ES-I3 (cell line): ENCODE measurements around the gene ST6GALNAC1.

Source experiments
- H3K36me3 ChIP-seq: 2 replicates; pipeline ENCODE4 v1.6.1; 2013; ENCODE audit warnings: mild to moderate bottlenecking, low read length, control low read depth, moderate library complexity; ENCODE audit not compliant: insufficient read depth
- H3K4me1 ChIP-seq: 2 replicates; pipeline ENCODE4 v1.6.1; 2013; ENCODE audit warnings: mild to moderate bottlenecking, control low read depth, low read length; ENCODE audit not compliant: insufficient read depth
- H3K9ac ChIP-seq: 2 replicates; pipeline ENCODE4 v1.6.1; 2013; ENCODE audit warnings: low read depth, mild to moderate bottlenecking, low read length, moderate library complexity
- H3K9me3 ChIP-seq: 2 replicates; pipeline ENCODE4 v1.6.1; 2013; ENCODE audit warnings: mild to moderate bottlenecking, low read length, moderate library complexity; ENCODE audit not compliant: control insufficient read depth, insufficient read depth

ST6GALNAC1 gene, protein sequence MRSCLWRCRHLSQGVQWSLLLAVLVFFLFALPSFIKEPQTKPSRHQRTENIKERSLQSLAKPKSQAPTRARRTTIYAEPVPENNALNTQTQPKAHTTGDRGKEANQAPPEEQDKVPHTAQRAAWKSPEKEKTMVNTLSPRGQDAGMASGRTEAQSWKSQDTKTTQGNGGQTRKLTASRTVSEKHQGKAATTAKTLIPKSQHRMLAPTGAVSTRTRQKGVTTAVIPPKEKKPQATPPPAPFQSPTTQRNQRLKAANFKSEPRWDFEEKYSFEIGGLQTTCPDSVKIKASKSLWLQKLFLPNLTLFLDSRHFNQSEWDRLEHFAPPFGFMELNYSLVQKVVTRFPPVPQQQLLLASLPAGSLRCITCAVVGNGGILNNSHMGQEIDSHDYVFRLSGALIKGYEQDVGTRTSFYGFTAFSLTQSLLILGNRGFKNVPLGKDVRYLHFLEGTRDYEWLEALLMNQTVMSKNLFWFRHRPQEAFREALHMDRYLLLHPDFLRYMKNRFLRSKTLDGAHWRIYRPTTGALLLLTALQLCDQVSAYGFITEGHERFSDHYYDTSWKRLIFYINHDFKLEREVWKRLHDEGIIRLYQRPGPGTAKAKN

DNA sequence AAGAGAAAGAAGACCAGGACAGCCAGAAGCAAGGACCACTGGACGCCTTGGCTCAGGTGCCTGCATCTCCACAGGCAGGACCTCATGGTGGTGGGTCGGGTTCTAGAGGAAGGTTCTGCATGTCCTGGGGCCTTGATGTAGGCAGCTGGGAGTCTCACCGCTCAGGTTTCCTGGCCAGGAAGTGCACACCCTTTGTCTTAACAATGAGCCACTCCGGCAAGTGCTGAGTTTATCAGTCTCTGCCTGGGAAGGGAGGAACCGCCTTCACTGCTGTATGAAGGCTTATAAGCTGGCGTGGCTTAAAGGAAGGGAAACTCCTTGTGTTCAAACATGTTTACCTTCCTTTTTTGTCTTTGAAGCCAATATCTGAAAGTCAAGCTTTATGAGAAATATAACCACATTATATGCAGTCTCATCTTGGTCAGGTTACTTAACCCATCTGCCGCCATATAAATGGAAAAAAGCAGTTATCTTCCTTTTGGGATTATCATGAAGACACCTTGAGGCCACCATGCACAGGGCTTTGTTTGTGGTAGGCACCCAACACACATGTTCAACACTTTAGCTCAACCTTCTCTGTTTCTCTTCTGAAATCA lies at the start of gene ST6GALNAC1:
ST6GALNAC1 (minus strand) TSS at position 205 of the 596 bp plus-strand sequence; CDS start at position 86, 119 bp downstream.
- Histone ChIP-seq H3K4me1 (peaks cover 12% of the 10 kb centered on the region), H3K9ac (no peak within 1 kb of the TSS), H3K36me3 (no peaks in the 10 kb centered on the region), H3K9me3 (no peaks in the 10 kb centered on the region)

DNA sequence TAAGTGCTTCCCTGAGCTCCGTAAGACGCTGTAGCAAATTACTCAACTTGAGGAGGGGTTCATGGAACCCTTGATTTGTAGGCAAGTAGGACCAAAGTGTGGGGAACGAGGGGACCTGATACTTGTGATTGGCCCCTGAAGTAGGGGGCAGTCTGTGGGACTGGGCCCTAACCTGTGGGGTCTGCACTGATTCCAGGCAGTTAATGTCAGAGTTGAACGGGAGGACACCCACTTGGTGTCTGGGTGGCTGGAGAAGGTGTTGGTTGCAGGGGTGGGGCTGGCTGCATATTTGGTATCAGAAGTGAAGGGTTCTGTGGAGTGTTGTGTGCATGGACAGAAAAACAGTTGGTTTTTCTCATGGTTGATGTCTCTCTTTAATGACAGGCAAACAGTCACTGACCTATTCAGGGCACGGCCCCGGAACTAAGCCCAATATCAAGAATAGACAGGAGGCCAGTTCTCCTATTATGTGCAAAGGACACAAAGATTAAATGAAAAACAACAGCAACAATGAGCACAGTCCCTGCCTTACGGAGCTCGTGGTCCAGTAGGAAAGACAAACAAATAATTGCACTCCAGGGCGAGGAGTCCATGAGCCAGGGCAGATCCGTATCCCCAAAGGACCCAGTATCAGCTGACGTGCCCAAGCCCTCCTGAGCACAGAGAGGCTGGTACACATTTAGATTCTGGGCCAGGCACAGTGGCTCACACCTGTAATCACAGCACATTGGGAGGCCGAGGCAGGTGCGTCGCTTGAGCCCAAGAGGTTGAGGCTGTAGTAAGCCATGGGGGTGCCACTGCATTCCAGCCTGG lies 48.0 kb upstream of the ST6GALNAC1 start:
- Histone ChIP-seq H3K9me3 (no peaks in the 10 kb centered on the region), H3K4me1 (no peaks in the 10 kb centered on the region; the same call in 1 of the 2 replicates), H3K9ac (no peak overlapping the region), H3K36me3 (no peaks in the 10 kb centered on the region)

DNA sequence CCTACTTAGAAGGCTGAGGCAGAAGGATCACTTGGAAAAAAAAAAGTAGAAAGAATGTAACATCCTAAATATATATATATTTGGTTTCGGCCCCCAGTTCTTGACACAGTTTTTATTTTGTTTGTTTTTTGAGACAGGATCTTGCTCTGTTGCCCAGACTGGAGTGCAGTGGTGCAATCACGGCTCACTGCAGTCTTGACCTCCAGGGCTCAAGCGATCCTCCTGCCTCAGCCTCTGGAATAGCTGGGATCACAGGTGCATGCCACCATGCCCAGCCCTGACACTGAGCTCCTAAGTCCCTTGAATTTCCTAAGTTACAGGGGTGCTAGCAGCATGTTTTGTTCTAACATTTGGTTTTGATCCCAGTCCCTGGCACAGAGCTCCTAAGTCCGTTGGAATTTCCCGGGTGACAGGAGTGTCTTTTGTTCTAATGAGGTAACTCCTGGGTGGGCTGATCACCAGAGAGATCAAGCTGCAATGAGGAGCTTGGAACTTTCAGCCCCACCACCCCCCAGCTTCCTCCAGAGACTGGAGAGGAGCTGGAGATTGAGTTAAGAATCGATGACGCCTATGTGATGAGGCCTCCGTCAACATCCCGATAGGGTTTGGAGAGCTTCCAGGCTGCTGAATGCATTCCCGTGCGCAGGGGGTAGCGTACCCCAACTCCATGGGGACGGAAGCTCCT lies 47.2 kb upstream of the ST6GALNAC1 start:
- no peaks in the 10 kb centered on the region; the same call in 1 of the 2 replicates for H3K4me1 ChIP-seq

DNA sequence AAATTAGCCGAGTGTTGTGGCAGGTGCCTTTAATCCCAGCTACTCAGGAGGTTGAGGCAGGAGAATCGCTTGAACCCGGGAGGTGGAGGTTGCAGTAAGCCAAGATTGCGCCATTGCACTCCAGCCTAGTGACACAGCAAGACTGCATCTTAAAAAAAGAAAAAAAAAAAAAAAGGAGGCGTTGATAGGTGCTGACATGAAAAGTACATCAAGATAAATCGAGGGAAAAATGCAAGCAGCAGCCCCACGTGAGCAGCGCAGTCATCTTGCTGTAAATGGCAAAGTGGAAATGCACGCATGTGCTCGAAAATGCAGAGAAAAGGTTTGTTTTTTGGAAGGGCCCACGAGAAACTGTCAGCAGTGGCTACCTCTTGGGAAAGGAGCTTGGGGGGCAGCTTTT lies 46.3 kb upstream of the ST6GALNAC1 start:
- H3K4me1 ChIP-seq: no peaks in the 10 kb centered on the region; the same call in 1 of the 2 replicates
- H3K9me3 ChIP-seq: no peaks in the 10 kb centered on the region
- no peaks in the 10 kb centered on the region for H3K36me3 ChIP-seq
- no peak overlapping the region for H3K9ac ChIP-seq

More for the DNA sequence above, 47.2 kb upstream of the ST6GALNAC1 start:
- Histone ChIP-seq H3K36me3 (no peaks in the 10 kb centered on the region), H3K9me3 (no peaks in the 10 kb centered on the region), H3K9ac (no peak overlapping the region)

DNA sequence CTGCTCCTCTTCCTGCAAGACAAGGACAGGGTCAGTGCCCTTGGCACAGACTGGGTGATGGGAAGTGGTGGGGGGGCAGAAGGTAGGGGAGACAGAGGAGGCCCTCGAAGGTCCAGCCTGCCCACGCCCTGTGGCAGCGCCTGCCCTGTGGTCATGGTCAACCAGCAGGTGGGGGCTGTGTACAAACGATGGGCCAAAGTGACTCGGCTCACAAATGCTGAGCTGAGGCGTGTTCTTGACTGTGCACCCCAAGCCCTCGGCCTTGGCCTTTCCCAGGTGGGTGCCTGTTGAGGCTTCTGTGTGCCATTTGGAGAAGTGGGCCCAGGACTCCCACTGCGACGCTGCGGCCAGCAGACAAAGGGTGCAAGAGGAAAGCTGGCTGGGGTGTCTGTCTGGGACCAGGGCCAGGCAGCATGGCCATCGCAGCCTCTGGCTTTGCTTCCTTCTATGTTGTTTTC lies 44.6 kb upstream of the ST6GALNAC1 start:
- Histone ChIP-seq H3K4me1 (peaks cover 5% of the 10 kb centered on the region), H3K9ac (no peak overlapping the region)

DNA sequence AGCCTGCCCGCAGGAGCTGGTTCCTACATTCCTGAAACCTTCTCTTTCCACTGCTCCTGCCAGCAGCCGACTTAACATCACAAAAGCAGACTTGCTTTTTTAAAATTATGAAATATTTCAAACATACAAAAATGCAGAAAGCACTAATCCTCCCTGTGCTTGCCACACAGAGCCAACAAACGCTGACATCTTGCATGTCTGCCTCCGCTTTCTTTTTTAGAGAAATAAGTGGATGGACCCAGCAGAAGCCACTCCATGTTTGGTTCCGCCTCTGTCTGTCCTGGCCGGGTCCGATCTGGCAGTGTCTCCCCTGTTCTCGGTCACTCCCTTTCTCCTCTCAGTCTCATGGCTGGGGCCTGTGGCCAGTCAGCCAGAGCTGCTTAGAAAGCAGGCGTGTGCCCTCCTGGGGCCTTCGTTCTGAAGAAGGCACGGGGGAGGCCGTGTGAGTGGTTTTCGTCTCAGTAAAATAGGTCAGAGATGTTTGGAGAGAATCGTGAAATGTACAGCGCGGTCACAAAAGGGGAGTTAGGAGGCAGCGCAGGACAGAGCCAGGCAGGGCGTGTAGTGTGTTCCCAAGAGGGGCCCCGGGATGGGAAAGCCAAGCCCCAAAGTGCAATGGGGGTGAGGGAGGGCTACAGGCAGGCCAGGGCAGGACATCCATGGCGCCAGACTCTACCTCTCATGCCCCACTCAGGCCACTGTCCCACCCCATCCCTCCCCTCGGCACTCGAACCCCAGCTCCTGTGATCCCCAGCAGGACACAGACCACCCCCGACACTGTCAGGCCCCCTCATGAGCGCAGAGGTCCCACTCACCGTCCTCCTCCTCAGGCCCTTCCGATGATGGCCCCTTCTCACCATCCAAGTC lies 44.0 kb upstream of the ST6GALNAC1 start:
- H3K9me3 ChIP-seq: no peaks in the 10 kb centered on the region
- peaks cover 8% of the 10 kb centered on the region for H3K4me1 ChIP-seq
- no peak overlapping the region for H3K9ac ChIP-seq
- H3K36me3 ChIP-seq: no peaks in the 10 kb centered on the region

More for the DNA sequence above, 44.6 kb upstream of the ST6GALNAC1 start:
- Histone ChIP-seq H3K36me3 (no peaks in the 10 kb centered on the region), H3K9me3 (no peaks in the 10 kb centered on the region)

DNA sequence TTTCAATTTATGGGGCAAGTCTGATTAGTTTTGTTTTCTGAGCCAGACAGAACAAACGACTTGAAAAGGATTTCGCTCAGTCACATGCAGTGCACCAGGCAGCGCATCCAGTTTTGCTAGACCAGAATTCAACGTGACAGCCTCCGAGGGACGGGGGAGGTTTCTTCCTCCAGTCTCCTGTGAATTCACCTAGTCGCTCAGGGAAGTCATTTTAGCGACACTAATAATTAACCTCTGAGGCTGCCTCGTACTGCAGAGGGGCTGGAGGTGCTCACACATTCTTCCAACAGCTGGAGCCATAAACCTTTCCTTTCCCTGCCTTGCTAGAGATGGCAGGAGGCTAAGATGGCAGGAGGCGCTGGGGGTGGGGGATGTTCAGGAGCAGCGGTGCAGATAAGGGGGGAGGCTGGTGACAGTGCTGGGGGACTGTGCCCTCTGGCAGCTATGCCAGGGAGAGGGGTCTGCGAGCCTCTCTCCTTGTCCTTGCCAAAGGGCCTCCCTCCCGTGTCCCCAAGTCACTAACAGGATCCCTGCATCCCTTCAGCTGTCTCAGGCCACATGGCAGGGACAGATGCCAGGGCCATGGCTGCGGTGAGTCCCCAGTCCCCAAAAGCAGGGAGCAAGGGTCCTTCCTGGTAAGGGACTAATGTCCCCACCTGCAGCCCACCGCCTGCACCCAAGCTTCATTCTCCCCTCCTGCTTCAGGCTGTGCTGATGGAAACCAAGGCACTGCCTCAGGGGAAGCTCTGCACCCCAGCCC lies 43.2 kb upstream of the ST6GALNAC1 start:
- H3K9me3 ChIP-seq: no peaks in the 10 kb centered on the region
- peaks cover 8% of the 10 kb centered on the region for H3K4me1 ChIP-seq
- H3K9ac ChIP-seq: no peak overlapping the region
- no peaks in the 10 kb centered on the region for H3K36me3 ChIP-seq

DNA sequence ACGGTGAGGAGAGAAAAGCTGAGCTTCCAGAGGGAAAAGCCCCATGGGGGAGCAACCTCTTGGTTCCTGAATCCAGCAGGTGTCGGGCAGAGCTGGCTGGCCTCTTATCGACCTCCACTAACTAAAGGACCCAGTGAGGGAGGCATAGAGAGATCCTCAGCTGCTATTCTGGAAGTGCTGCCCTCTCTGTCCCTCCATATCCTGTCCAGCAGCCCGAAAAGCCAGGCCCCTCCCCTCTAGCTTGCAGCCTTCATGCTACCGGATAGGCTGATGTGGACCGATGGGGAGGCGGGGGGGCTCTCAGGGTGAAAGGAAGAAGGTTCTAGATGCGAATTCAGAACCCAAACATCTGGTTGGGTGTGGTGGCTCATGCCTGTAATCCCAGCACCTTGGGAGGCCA lies 42.3 kb upstream of the ST6GALNAC1 start:
- Histone ChIP-seq H3K36me3 (no peaks in the 10 kb centered on the region), H3K9me3 (no peaks in the 10 kb centered on the region), H3K9ac (no peak overlapping the region), H3K4me1 (peaks cover 8% of the 10 kb centered on the region)

DNA sequence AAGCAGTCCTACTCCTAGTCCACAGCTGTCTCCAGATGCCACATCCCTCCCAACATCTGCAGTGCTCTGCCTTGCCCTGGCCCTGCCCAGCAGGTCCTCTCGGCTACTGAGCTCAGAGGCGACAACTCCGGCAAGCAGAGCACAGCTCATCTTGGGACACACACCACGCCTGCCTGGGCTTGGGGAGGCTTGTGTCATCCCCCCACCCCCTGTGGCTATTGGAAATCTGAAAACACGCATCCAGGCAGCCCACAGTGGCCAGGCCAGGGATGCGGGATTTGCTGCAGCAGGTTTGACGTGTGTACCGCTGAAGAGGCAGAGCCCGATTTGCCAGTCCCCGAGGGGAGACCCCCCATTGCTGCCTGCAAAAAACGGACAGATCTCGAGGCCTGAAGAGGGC lies 41.8 kb upstream of the ST6GALNAC1 start:
- H3K36me3 ChIP-seq: no peaks in the 10 kb centered on the region
- H3K9ac ChIP-seq: no peak overlapping the region
- H3K4me1 ChIP-seq: peaks cover 8% of the 10 kb centered on the region
- H3K9me3 ChIP-seq: no peaks in the 10 kb centered on the region

DNA sequence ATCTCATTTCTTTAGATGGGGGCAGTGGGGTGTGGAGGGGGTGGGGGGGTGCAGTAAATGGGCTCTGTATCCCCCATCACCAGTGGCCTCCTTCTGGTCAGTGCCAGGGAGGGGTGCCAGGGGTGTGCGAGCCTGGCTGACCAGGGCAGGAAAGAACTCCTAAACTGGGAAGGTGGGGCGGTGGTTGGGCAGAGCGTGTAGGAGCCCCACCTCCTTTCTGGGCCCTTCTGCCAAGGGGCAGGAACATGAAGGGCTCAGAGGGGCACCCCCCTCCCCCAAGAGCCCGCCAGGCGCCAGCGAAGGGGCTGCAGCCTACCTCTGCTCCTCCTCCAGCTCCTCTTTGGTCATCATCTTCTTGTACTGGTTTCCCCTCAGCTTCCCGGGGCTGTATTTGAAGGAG lies 41.2 kb upstream of the ST6GALNAC1 start:
- H3K9me3 ChIP-seq: no peaks in the 10 kb centered on the region
- H3K9ac ChIP-seq: no peak overlapping the region
- no peaks in the 10 kb centered on the region for H3K36me3 ChIP-seq
- peaks cover 8% of the 10 kb centered on the region for H3K4me1 ChIP-seq

DNA sequence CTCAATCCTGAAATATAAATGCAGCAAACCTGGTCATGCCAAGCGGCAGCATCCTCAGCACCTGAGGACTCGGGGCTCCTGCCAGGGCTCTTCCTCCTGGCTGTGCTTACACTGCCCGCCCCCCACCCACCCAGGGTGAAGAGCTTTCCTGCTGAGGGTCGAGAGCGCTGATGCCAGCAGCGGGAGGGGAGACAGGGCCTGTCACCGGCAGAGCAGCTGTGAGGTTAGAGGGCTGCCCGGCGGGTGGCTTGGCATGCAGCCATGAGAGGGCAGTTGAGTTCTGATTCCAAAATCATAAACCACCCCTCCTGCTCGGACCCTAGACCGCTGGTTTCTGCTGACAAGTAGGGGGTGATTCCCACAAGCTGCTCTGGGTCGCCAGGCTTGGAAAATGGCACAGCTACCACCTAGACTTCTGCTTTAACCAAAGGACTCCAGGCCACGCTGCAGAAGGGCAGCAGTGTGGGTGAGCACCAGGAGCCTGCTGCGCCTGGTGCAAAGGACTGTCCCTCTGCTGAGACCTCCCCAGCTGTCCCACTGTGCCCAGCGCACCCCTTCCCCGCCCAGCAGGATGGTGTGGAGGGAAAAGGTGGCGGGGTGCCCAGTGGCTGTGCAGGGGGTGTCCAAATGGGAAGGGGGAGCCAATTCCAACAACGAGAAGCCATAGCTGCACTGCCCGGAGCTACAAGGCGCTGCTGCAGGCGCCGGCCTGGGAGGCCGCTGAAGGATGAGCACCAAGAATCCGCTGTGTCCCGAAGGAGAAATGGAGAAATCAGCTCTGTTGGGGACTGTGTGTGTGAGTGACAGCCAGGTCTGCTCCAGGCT lies 40.6 kb upstream of the ST6GALNAC1 start:
- Histone ChIP-seq H3K9me3 (no peaks in the 10 kb centered on the region), H3K9ac (no peak overlapping the region), H3K36me3 (no peaks in the 10 kb centered on the region), H3K4me1 (peaks cover 8% of the 10 kb centered on the region)
